Neural cell (in vitro differentiated cells): Measurements from ENCODE around the gene CRIM1.

Experiments
- CTCF ChIP-seq: fragments of 450-650 bp; IDR thresholded peaks from 2 replicates; pipeline ENCODE4 v1.5.1; 2014; ENCODE audit warnings: antibody characterized with exemption, mild to moderate bottlenecking, moderate library complexity; ENCODE audit not compliant: poor library complexity, severe bottlenecking
- EP300 ChIP-seq: fragments of 450-650 bp; conservative IDR thresholded peaks from 2 replicates; pipeline ENCODE4 v1.6.1; 2014; ENCODE audit warnings: antibody characterized with exemption, mild to moderate bottlenecking, moderate library complexity; ENCODE audit not compliant: poor library complexity, severe bottlenecking
- TF ChIP-seq, protein P1 (sequence below): IDR thresholded peaks from 2 replicates; pipeline ENCODE4 v1.6.1; 2012; ENCODE audit warnings: borderline replicate concordance

DNA sequence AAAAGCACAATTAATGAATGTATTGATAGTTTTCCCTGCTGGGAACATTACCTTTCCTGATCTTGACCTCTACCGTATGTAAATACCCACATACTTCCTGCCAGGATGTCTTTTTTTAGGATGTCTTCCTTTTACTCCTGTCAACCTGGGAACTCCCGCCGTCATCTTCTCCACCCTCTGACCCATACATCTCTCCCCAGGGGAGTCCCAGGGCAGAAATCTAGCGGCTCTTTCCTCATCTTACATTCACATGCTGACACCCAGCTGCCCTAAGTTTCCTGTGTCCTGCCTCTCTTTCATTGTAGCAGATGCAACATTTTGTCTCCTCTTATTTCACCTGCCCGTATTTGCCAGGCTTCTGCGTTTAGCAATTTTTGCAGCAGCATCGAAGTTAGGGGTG is 107.8 kb downstream of the CRIM1 start:
- TF ChIP-seq CTCF (no peak), EP300 (no peak)
- TF ChIP-seq, protein P1, sequence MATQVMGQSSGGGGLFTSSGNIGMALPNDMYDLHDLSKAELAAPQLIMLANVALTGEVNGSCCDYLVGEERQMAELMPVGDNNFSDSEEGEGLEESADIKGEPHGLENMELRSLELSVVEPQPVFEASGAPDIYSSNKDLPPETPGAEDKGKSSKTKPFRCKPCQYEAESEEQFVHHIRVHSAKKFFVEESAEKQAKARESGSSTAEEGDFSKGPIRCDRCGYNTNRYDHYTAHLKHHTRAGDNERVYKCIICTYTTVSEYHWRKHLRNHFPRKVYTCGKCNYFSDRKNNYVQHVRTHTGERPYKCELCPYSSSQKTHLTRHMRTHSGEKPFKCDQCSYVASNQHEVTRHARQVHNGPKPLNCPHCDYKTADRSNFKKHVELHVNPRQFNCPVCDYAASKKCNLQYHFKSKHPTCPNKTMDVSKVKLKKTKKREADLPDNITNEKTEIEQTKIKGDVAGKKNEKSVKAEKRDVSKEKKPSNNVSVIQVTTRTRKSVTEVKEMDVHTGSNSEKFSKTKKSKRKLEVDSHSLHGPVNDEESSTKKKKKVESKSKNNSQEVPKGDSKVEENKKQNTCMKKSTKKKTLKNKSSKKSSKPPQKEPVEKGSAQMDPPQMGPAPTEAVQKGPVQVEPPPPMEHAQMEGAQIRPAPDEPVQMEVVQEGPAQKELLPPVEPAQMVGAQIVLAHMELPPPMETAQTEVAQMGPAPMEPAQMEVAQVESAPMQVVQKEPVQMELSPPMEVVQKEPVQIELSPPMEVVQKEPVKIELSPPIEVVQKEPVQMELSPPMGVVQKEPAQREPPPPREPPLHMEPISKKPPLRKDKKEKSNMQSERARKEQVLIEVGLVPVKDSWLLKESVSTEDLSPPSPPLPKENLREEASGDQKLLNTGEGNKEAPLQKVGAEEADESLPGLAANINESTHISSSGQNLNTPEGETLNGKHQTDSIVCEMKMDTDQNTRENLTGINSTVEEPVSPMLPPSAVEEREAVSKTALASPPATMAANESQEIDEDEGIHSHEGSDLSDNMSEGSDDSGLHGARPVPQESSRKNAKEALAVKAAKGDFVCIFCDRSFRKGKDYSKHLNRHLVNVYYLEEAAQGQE, result no peak
